ENCODE measurements around the gene C2orf49.

DNA sequence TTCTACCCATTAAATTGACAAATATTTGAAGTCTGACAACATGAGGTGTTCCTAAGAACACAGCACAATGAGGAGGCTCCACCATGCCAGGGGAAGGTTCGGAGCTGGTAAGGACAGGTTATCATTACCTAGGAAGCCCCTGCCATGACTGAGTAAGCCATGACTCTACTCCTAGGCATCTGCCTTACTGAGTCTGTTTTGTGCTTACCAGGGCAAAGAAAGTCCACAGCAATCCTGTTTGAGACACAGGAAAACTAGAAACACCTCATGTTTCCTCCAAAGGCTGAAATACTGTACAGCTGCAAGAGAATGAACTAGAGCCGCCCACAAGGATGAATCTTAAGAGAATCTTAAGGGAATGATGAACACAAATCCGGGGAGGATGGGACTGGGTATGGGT, 19.4 kb upstream of the C2orf49 start:
- no peak for TF ChIP-seq POLR2A (IDR thresholded peaks at IDR 0.05; ENCODE audit: low read length)
- no peak for TF ChIP-seq GATA1 (IDR thresholded peaks at IDR 0.05; ENCODE audit: low read depth, low read length)

Data from erythroblast (primary cell).